GM08714 (cell line): Measurements from ENCODE around the gene THSD4.

ENCODE experiments used
- H3K4me3 ChIP-seq: fragments of 200-500 bp; sonication (Bioruptor generic); 2 replicates; pipeline ENCODE4 v1.5.1; 2014; ENCODE audit warnings: mild to moderate bottlenecking, low read length, inconsistent platforms
- ZNF274 ChIP-seq: IDR thresholded peaks from 2 replicates; pipeline ENCODE4 v1.6.1; 2012; ENCODE audit warnings: mild to moderate bottlenecking, low read depth, low read length

Gene THSD4

GRCh38 chr15:71349336-71349735 is 234.1 kb downstream of the THSD4 start:
- no peak for TF ChIP-seq ZNF274
- H3K4me3 ChIP-seq = no peak overlapping the region

- H3K4me3 ChIP-seq = no peak overlapping the region
- TF ChIP-seq ZNF274 = no peak
Observed at GRCh38 chr15:71349736-71350526, 234.7 kb downstream of the THSD4 start.

- no peak overlapping the region for H3K4me3 ChIP-seq
- TF ChIP-seq ZNF274 = no peak
Observed at GRCh38 chr15:71350622-71351378, 235.5 kb downstream of the THSD4 start.

DNA sequence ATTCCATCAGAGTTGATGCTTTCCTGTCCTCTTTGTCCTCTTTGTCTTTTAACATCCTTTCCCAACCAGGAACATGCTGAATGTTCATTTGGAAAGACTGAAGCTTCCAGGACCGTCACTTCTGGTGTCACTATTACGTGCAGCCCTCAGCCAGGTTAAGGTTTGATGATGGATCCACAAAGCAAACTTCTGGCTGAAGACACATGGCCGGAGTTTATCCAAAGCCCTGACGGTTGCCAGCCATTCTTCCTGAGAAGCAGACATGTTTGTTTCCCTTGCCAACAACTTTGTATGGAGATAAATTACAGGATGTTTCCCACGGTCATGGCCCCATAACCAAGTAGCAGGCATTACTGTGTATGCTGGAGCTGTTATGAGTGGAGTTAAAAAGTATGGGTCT is 236.9 kb downstream of the THSD4 start:
- TF ChIP-seq ZNF274 = no peak
- H3K4me3 ChIP-seq = no peak overlapping the region

- TF ChIP-seq ZNF274 = no peak
- H3K4me3 ChIP-seq = no peak overlapping the region
Observed at GRCh38 chr15:71352765-71353164, 237.5 kb downstream of the THSD4 start.

GRCh38 chr15:71353171-71353570 is 237.9 kb downstream of the THSD4 start:
- no peak for TF ChIP-seq ZNF274
- H3K4me3 ChIP-seq = no peak overlapping the region

DNA sequence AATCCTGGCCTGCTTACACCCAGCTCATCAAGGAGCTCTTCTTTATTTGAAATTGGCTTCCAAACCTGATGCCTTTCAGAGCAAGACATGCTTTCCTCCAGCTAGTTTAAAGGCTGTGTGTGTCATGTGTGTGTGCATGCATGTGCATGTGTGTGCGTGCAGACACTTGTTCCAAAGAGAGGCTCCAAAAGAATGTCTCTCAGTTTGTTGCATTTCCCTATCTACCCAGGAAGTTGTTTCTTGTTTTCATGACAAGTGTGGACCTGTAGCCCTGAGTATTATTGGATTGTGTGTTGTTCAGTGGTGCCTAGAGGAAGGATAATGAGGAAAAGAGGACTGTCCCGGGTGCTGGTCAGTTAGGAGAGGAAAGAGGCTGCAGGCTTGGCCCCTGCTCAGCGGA is 240.0 kb downstream of the THSD4 start:
- no peak overlapping the region for H3K4me3 ChIP-seq
- TF ChIP-seq ZNF274 = no peak

GRCh38 chr15:71357321-71357732 is 242.1 kb downstream of the THSD4 start:
- no peak overlapping the region for H3K4me3 ChIP-seq
- TF ChIP-seq ZNF274 = no peak

DNA sequence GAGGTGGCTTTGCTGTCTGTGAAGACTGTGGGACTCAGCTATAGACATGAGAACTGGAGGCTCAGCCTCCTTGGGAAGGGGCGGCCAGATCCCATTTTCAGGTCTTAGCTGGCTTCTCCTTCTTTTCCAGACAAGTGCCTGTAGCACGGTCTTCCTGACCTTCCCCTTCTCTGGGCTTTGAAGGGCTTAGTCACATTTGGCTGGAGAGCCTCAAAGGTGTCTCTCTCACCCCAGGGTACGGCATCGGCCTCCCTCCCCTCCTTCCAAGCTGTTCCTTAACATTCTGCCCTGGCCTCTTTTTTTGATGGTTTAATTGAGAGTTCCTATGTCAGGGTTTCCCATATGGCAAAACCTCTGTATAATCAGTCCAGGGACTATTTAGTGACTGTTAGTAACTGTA is 242.7 kb downstream of the THSD4 start:
- H3K4me3 ChIP-seq = no peak overlapping the region
- TF ChIP-seq ZNF274 = no peak

DNA sequence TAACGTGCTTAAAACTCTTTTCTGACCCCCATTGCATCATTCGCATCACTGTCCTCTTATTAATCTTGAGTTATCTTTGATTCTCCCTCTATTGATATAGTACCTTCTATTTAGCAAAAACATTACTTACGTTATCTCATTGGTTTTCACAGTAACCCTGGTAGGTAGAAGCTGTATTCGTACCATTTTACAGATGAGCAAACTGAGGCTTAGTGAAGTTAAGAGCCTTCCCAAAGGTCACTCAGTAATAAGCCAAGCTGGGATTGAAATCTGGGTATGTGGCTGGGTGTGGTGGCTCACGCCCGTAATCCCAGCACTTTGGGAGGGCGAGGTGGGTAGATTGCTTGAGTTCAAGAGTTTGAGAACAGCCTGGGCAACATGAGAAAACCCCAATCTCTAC is 244.0 kb downstream of the THSD4 start:
- no peak overlapping the region for H3K4me3 ChIP-seq
- TF ChIP-seq ZNF274 = no peak

DNA sequence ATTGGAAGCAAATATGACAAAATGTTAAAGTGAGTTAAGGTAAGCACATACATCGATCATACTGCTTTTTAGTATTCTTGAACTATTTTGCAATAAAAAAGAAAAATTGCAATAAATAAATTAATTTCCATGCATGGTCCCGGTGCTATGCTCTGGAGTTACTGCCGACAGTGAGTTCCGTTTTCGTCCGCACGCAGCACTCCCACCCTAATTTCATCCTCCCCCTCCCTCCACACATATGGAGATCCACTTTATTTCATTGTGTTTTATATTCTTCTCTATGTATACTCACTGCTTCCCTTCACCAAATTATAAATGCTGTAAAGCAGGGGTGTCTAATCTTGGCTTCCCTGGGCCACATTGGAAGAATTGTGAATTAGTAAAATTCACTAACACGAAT is 247.3 kb downstream of the THSD4 start:
- no peak for TF ChIP-seq ZNF274
- H3K4me3 ChIP-seq = no peak overlapping the region

GRCh38 chr15:71362987-71363968 is 248.0 kb downstream of the THSD4 start:
- no peak overlapping the region for H3K4me3 ChIP-seq
- no peak for TF ChIP-seq ZNF274

GRCh38 chr15:71364117-71364584 is 248.9 kb downstream of the THSD4 start:
- H3K4me3 ChIP-seq = no peak overlapping the region
- TF ChIP-seq ZNF274 = no peak

DNA sequence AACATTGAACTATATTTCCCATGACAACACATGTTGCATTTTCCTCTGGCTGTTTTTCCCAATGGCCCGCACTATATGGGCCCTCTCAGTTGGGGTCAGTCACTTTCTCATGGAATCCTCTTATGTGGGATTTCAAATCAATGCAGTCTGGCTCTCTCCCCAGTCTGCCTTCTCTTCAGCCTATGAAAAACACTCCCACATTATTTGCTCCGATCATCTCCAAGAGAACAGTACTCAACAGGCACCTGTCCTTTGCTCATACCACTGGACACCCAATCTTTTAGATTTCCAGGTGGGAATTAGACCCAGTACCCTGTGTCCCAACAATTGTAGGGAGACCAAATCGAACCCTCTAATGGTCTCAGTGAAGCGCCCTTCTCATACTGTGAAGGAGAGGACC is 251.3 kb downstream of the THSD4 start:
- H3K4me3 ChIP-seq = no peak overlapping the region
- no peak for TF ChIP-seq ZNF274
